Heart left ventricle (tissue), 16 donors: ENCODE data around the gene IGSF3. TPM values are rescaled to one million over a fixed set of nuclear protein-coding genes. Genes with fewer than 3 reads are reported as not detected.

Source experiments
- ATAC-seq, 4 donors: fragments of 200-7000 bp; cut with Tn5 transposase; one replicate each; pipeline ENCODE4 v1.9.1; 2020 to 2022; ENCODE audit warnings: moderate library complexity in 4 of 4, mild to moderate bottlenecking in 3 of 4, moderate number of reproducible peaks in 1 of 4
- DNase-seq, 5 donors: peaks; one replicate each; pipeline ENCODE4 v3.0.0-alpha.2; 2020
- H3K27ac ChIP-seq, 12 donors: fragments of 200-600 bp; sonication (generic) in 4 of 12; one replicate each; pipeline versions ENCODE4 v1.5.0 to v1.8.0; 2016 to 2022; ENCODE audit warnings: mild to moderate bottlenecking in 2 of 12
- H3K27me3 ChIP-seq, 9 donors: fragments of 200-600 bp; sonication (generic) in 2 of 9; one replicate each; pipeline versions ENCODE4 v1.5.1 to v1.8.0; 2016 to 2022; ENCODE audit warnings: mild to moderate bottlenecking in 3 of 9
- H3K36me3 ChIP-seq, 9 donors: fragments of 200-600 bp; sonication (generic) in 2 of 9; one replicate each; pipeline versions ENCODE4 v1.5.0 to v1.8.0; 2018 to 2022; ENCODE audit warnings: mild to moderate bottlenecking in 2 of 9
- H3K4me1 ChIP-seq, 12 donors: fragments of 200-600 bp; sonication (generic) in 4 of 12; one replicate each; pipeline versions ENCODE4 v1.5.0 to v1.8.0; 2016 to 2022; ENCODE audit warnings: mild to moderate bottlenecking in 3 of 12
- H3K4me3 ChIP-seq, 12 donors: fragments of 200-600 bp; sonication (generic) in 4 of 12; one replicate each; pipeline versions ENCODE4 v1.5.0 to v1.8.0; 2017 to 2022; ENCODE audit warnings: mild to moderate bottlenecking in 9 of 12, moderate library complexity in 4 of 12
- H3K9me3 ChIP-seq, 12 donors: fragments of 200-600 bp; sonication (generic) in 4 of 12; one replicate each; pipeline versions ENCODE4 v1.5.0 to v1.8.0; 2016 to 2022; ENCODE audit warnings: mild to moderate bottlenecking in 1 of 12
- POLR2A ChIP-seq, 2 donors: fragments of 450-650 bp; IDR thresholded peaks; one replicate each; pipeline ENCODE4 v1.6.1; 2017; ENCODE audit warnings: antibody characterized with exemption in 2 of 2, mild to moderate bottlenecking in 2 of 2, moderate library complexity in 2 of 2
- WGBS, 4 donors: extraction: QIAGEN DNeasy Blood & Tissue Kit in 2 of 4; methylation state at CpG; one replicate each; pipeline versions ENCODE4 v1.1.5 to v1.1.7; 2013 to 2018; 5-methylcytosine and 5-hydroxymethylcytosine counted together
- intact Hi-C, 10 donors: fragments of 100-400 bp; cut with DNase I; formaldehyde crosslinking; loops; one replicate each; pipeline versions ENCODE4 v1.11.1 to v1.14.2; 2022
- polyA plus RNA-seq, 2 donors: library from polyadenylated mRNA; stranded (reverse); fragments of 200-250 nt; gene quantifications; one replicate each; pipeline ENCODE4 v1.2.3, GENCODE V29; 2013
- total RNA-seq, 9 donors: library from RNA; depleted of rRNA in 2 of 9; stranded (reverse); fragments of >200 nt in 2 of 9; fragmentation: NEBNext Ultra II Directional in 3 of 9; extraction: Animal tissue kit (Norgen Biotek cat#: 25700) in 3 of 9; gene quantifications; one replicate each; pipeline versions ENCODE4 v1.1.0 to v1.2.4, GENCODE V29; 2016 to 2023
- TF ChIP-seq, protein P1 (sequence below), 12 donors: fragments of 200-600 bp; sonication (generic) in 4 of 12; IDR thresholded peaks; one replicate each; pipeline versions ENCODE4 v1.5.0 to v1.8.0; 2018 to 2022; ENCODE audit warnings: antibody characterized with exemption in 12 of 12, mild to moderate bottlenecking in 5 of 12
- donor health status: ischemic (EF 13 %, LVEDD 7.1; RV severe dilation, severe dysfunction).
- donor health status: healthy with polysubstance abuse.
- donor health status: DM: no; HTN: yes; CAD: no.
- donor health status: DM: no; HTN: no; CAD: no.
- donor health status: ischemic (EF 25% LVEDD 6.9; RV normal size, moderate dysfunction).
- donor health status: ischemic (EF 25% LVEDD 5.7; RV mildly dilated, moderate dysfunction).
- donor health status: healthy.
- donor health status: DM: yes; HTN: yes; CAD: no.
- donor health status: ischemic (EF 35%, LVEDD 5.7; RV mildly dilated, moderate dysfunction).
- donor health status: nonischemic (EF 11% LVEDD 7.7; RV severe dilation, severe dysfunction).
- donor health status: DM: yes; HTN: yes; CAD: no.
- donor health status: PGD.
- donor health status: ischemic (EF 29% LVEDD 5.4; RV normal size, mild dysfunction).
- donor health status: nonischemic (EF 23%, LVEDD 6.1; RV moderate dilation, normal function).

IGSF3 gene
- total and polyA plus RNA-seq, 11 donors = 3.5 to 19.3 (median 11.5) TPM

DNA sequence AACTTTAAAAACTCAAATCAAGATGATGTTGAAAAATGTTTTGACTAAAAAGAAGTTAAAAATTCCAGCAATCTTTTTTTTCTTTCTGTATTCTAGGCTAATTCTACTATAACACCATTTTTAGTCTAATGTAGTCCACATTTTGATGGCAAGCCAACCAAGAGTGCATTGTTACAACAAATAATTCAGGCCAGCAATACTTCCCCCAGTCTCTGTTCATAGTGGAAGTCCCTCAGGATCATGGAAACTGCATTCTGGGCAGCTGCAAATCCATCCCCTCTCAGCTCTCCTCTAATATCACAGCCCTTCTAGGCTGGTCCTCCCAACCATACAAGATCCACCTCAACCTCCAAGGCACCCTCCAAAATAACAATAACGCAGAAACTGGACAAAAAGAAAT, 89.0 kb downstream of the IGSF3 start:
- peak overlapping the region in 1 of 12 donors; percentile 43 for H3K4me3 ChIP-seq
- no peak for TF ChIP-seq POLR2A (IDR thresholded peaks at IDR 0.05)
- TF ChIP-seq, protein P1, sequence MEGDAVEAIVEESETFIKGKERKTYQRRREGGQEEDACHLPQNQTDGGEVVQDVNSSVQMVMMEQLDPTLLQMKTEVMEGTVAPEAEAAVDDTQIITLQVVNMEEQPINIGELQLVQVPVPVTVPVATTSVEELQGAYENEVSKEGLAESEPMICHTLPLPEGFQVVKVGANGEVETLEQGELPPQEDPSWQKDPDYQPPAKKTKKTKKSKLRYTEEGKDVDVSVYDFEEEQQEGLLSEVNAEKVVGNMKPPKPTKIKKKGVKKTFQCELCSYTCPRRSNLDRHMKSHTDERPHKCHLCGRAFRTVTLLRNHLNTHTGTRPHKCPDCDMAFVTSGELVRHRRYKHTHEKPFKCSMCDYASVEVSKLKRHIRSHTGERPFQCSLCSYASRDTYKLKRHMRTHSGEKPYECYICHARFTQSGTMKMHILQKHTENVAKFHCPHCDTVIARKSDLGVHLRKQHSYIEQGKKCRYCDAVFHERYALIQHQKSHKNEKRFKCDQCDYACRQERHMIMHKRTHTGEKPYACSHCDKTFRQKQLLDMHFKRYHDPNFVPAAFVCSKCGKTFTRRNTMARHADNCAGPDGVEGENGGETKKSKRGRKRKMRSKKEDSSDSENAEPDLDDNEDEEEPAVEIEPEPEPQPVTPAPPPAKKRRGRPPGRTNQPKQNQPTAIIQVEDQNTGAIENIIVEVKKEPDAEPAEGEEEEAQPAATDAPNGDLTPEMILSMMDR (IDR thresholded peaks at IDR 0.05) = no peak
- H3K36me3 ChIP-seq = peaks cover 0 to 12% (median 5%) of the 10 kb centered on the region in 9 donors
- no peak for ATAC-seq
- intact Hi-C loops = loop anchor here in 5 of 10 donors (5.0 to 10.0 kb wide), 5 partner anchors 94 to 476 kb away; partner anchors contain the start of gene ATP1A1 (in 2 of the 5)
- no peaks in the 10 kb centered on the region for H3K27me3 ChIP-seq
- H3K9me3 ChIP-seq = no peaks in the 10 kb centered on the region
- 81 to 96% (median 92%) methylated on average over 1 of the region's 1 CpG for WGBS, 4 donors
- no peak for DNase-seq
- peaks cover 0 to 37% (median 12%) of the 10 kb centered on the region in 12 donors for H3K4me1 ChIP-seq
- H3K27ac ChIP-seq = peak overlapping the region in 4 of 12 donors; percentile 43 to 80 (median 58)

DNA sequence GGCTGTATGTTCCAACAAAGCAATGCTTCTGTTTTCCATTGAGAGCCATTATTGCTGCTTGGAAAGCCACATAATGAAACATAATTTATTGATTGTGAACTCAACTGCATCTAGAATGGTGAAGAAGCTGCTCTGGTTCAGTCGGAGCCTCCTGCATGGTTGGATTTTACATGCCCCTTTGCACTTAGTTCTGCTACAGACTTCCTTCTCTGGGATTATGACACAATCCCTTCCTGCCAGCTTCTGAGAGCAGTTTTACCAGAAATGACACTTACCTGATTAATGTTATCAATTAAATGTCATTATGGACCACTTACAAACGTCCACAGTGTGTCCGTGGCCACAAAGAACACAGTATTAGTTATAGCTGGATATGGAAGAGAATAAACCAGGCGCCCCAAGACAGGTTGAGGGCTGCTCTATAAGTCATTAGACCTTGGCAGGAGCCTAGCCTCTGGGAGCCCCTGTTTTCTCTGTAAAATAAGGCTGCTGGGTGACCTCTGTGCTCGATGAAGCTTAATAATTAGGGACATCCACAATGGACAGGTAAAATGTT, 89.7 kb downstream of the IGSF3 start:
- H3K27me3 ChIP-seq = no peaks in the 10 kb centered on the region
- H3K4me3 ChIP-seq = no peak overlapping the region
- H3K36me3 ChIP-seq = peaks cover 0 to 12% (median 3%) of the 10 kb centered on the region in 9 donors
- H3K9me3 ChIP-seq = no peaks in the 10 kb centered on the region
- DNase-seq (no peak), ATAC-seq (no peak)
- 78 to 95% (median 93%) methylated on average over 5 of the region's 5 CpGs for WGBS, 4 donors
- no peak overlapping the region for H3K27ac ChIP-seq
- intact Hi-C loops = loop anchor here in 5 of 10 donors (5.0 to 10.0 kb wide), 5 partner anchors 94 to 477 kb away; partner anchors contain the start of gene ATP1A1 (in 2 of the 5)
- TF ChIP-seq, protein P1 (IDR thresholded peaks at IDR 0.05) = no peak
- TF ChIP-seq POLR2A (IDR thresholded peaks at IDR 0.05) = no peak
- peaks cover 0 to 45% (median 18%) of the 10 kb centered on the region in 12 donors for H3K4me1 ChIP-seq

DNA sequence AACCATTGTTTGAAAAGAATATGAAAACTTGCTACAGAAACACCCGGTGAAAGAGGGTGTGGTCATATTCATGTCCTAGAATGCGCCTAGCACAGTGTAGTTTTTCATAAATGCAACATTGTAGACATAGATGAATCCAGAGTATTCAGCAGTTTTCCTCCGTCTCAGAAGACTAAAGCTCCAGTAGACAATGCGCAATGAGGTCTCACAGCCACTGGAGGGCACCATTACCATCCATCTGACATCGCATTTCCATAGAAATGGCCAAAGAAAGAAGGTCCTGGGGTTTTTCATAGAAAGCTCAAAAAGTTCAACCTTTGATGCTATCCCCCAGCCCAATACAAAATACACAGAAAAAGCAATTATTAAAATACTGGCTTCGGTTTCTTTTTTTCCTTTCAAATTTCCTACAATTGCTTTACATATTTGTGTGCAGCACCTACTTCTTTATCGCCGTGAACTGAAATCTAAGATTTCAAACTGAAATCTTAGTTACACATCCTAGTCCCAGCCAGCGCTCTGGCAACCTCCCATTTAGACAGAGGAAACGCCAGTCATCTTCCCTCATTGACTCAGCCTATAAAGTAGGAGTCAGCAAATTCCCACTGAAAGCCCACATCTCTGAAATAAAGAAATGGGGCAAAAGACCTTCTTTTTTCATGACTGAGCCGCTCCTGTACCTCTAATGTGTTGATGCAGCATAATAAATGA, 92.8 kb downstream of the IGSF3 start:
- DNase-seq = peak in 4 of 5 donors; percentile 49 to 73 (median 64)
- intact Hi-C loops = loop anchor here in 9 of 10 donors (1.0 to 10.0 kb wide), 13 partner anchors 22 to 488 kb away; partner anchors contain the start of genes ATP1A1 (in 2 of the 9), IGSF3 (in 1 of the 9) and TTF2 (in 1 of the 9)
- Histone ChIP-seq H3K4me1 (peaks cover 0 to 62% (median 35%) of the 10 kb centered on the region in 12 donors), H3K36me3 (peaks cover 0 to 12% (median 2%) of the 10 kb centered on the region in 9 donors), H3K27ac (peak overlapping the region in 1 of 12 donors; percentile 28), H3K27me3 (no peaks in the 10 kb centered on the region), H3K9me3 (no peaks in the 10 kb centered on the region), H3K4me3 (no peak overlapping the region)
- TF ChIP-seq, protein P1 (IDR thresholded peaks at IDR 0.05) = peak; percentile 77 to 96 (median 88)
- no peak for TF ChIP-seq POLR2A (IDR thresholded peaks at IDR 0.05)
- WGBS, 4 donors = 30 to 33% (median 32%) methylated on average over 11 of the region's 11 CpGs
- no peak for ATAC-seq
